Activated naive CD4-positive, alpha-beta T cell treated with anti-CD3 and anti-CD28 coated beads for 36 hours (primary cell): ENCODE results near the gene PLA2G4F. TPM values are rescaled to one million over a fixed set of nuclear protein-coding genes. Genes with fewer than 3 reads are reported as not detected.

ENCODE experiments used
- microRNA-seq: library from miRNA; unstranded; fragments of <30 nt; microRNA quantifications from one replicate; pipeline ENCODE4 v1.2.0, GENCODE V29; 2022; ENCODE audit warnings: borderline microRNAs expressed, borderline replicate concordance
- total RNA-seq, 2 experiments: library from RNA; stranded (reverse); gene quantifications; one replicate each; pipeline ENCODE4 v1.2.3, GENCODE V29; 2021

PLA2G4F gene
- total RNA-seq, 2 experiments from 2014 or later, result not detected

Small RNA genes within 50 kb of the gene (microRNA-seq; reads per million reads assigned to microRNA genes)
- 106 reads per million, percentile 59 among the genes with 10 or more reads in this experiment for gene MIR627

Other genes with a start within 250 kb of the PLA2G4F start
- 10 to 100 TPM; 30.1 to 31.8 TPM for gene EHD4, start 184.1 kb downstream of the PLA2G4F start, total RNA-seq
- not detected for gene PLA2G4E, start 135.6 kb downstream of the PLA2G4F start, total RNA-seq
- not detected for gene PLA2G4D, start 62.1 kb downstream of the PLA2G4F start, total RNA-seq
- gene VPS39, start 51.7 kb upstream of the PLA2G4F start, total RNA-seq, result 10 to 100 TPM; 58.9 to 60.7 TPM
- gene GANC, start 116.6 kb upstream of the PLA2G4F start, total RNA-seq, result 10 to 100 TPM; 27.4 to 27.7 TPM
- 10 to 100 TPM; 26.6 to 28.4 TPM for gene TMEM87A, start 116.8 kb upstream of the PLA2G4F start, total RNA-seq
- 1 to 10 TPM in 1 of 2 experiments, under 1 TPM in 1; 0.83 to 1.5 TPM for gene CAPN3, start 202.9 kb upstream of the PLA2G4F start, total RNA-seq